ENCODE measurements around the gene MRPL24. TPM values are rescaled to one million over a fixed set of nuclear protein-coding genes. Genes with fewer than 3 reads are reported as not detected.

The MRPL24 gene
- total and polyA plus RNA-seq, 2 of the 13 experiments (the other 11 are each of a cell fraction or from before 2014, with no cell fraction given), result 38.1 to 42.9 TPM

- TF ChIP-seq ZFP36L2 (CRISPR knock-in tag; IDR thresholded peaks at IDR 0.05) (no peak), EP300 (IDR thresholded peaks at IDR 0.05; ENCODE audit: low read depth in 2 of 2, low read length in 2 of 2) (peak in 1 of 2 experiments; percentile 28; a peak in 2 of 4 replicates), EP300 (CRISPR knock-in tag; IDR thresholded peaks at IDR 0.05; ENCODE audit: borderline replicate concordance) (0 out of 2 replicates have a peak, but pooled peaks have one; percentile 30), CC2D1A (CRISPR knock-in tag; IDR thresholded peaks at IDR 0.05) (no peak), CBFB (CRISPR knock-in tag; IDR thresholded peaks at IDR 0.05) (peak; percentile 75), PHB2 (IDR thresholded peaks at IDR 0.05; ENCODE audit: partially characterized antibody) (no peak), ZNF589 (CRISPR knock-in tag; conservative IDR thresholded peaks at IDR 0.05) (peak; percentile 64; the same call in 1 of the 2 replicates), EEA1 (CRISPR knock-in tag; IDR thresholded peaks at IDR 0.05; ENCODE audit: borderline replicate concordance) (no peak), ZNF281 (CRISPR knock-in tag; IDR thresholded peaks at IDR 0.05; ENCODE audit: borderline replicate concordance) (peak; percentile 39; the same call in 1 of the 2 replicates), ZNF891 (CRISPR knock-in tag; IDR thresholded peaks at IDR 0.05) (peak; percentile 73; the same call in 1 of the 2 replicates), ZNF777 (CRISPR knock-in tag; IDR thresholded peaks at IDR 0.05) (peak; percentile 96), ARID3A (IDR thresholded peaks at IDR 0.05; ENCODE audit: low read depth, low read length) (0 out of 2 replicates have a peak, but pooled peaks have one; percentile 29), ZNF256 (CRISPR knock-in tag; conservative IDR thresholded peaks at IDR 0.05) (no peak), PAWR (CRISPR knock-in tag; IDR thresholded peaks at IDR 0.05; ENCODE audit: borderline replicate concordance) (no peak), ZNF547 (CRISPR knock-in tag; IDR thresholded peaks at IDR 0.05) (peak; percentile 42; the same call in 1 of the 2 replicates), ZNF607 (CRISPR knock-in tag; IDR thresholded peaks at IDR 0.05; ENCODE audit: borderline replicate concordance) (peak; percentile 76; the same call in 1 of the 2 replicates)
- TF ChIP-seq, protein P1, sequence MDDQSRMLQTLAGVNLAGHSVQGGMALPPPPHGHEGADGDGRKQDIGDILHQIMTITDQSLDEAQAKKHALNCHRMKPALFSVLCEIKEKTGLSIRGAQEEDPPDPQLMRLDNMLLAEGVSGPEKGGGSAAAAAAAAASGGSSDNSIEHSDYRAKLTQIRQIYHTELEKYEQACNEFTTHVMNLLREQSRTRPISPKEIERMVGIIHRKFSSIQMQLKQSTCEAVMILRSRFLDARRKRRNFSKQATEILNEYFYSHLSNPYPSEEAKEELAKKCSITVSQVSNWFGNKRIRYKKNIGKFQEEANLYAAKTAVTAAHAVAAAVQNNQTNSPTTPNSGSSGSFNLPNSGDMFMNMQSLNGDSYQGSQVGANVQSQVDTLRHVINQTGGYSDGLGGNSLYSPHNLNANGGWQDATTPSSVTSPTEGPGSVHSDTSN (CRISPR knock-in tag; IDR thresholded peaks at IDR 0.05; ENCODE audit: borderline replicate concordance), result peak; percentile 60; the same call in 1 of the 2 replicates
- TF ChIP-seq, protein P2, sequence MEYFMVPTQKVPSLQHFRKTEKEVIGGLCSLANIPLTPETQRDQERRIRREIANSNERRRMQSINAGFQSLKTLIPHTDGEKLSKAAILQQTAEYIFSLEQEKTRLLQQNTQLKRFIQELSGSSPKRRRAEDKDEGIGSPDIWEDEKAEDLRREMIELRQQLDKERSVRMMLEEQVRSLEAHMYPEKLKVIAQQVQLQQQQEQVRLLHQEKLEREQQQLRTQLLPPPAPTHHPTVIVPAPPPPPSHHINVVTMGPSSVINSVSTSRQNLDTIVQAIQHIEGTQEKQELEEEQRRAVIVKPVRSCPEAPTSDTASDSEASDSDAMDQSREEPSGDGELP (IDR thresholded peaks at IDR 0.05; ENCODE audit: borderline replicate concordance, low read depth), result peak; percentile 14; the same call in 1 of the 2 replicates
- TF ChIP-seq, protein P3, sequence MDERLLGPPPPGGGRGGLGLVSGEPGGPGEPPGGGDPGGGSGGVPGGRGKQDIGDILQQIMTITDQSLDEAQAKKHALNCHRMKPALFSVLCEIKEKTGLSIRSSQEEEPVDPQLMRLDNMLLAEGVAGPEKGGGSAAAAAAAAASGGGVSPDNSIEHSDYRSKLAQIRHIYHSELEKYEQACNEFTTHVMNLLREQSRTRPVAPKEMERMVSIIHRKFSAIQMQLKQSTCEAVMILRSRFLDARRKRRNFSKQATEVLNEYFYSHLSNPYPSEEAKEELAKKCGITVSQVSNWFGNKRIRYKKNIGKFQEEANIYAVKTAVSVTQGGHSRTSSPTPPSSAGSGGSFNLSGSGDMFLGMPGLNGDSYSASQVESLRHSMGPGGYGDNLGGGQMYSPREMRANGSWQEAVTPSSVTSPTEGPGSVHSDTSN (CRISPR knock-in tag; IDR thresholded peaks at IDR 0.05), result no peak
Measured at GRCh38 chr1:156751757-156752481, 11.0 kb upstream of the MRPL24 start (continued).

Data from HepG2 (cell line).